K562 (cell line): ENCODE data around the gene BCL11A. TPM values are rescaled to one million over a fixed set of nuclear protein-coding genes. Genes with fewer than 3 reads are reported as not detected.

Source experiments
- ATAC-seq: fragments of 200-7000 bp; cut with Tn5 transposase; 3 replicates; pipeline ENCODE4 v1.9.1; 2020; ENCODE audit warnings: moderate library complexity
- BruUV-seq: library from RNA; stranded (reverse); fragments of 400-500 nt; replicated peaks from 2 replicates; lab custom pipeline; 2021; lab: Mats Ljungman, UMichigan
- CTCF ChIA-PET: fragments of 300-600 bp; formaldehyde crosslinking; extraction: SDS; loops from one replicate; lab custom pipeline; 2021; ENCODE audit warnings: low intra/inter-chr PET ratio; lab: Yijun Ruan, JAX
- POLR2A ChIA-PET: fragments of 300-600, 350-650 bp; sonication (Branson Sonifier 250); formaldehyde crosslinking; extraction: SDS; loops from one replicate; lab custom pipeline; 2021; ENCODE audit warnings: antibody characterized with exemption, inconsistent platforms; lab: Yijun Ruan, JAX
- DNase-seq, 4 experiments: peaks; one replicate each; pipeline versions ENCODE4 v3.0.0 to v3.0.0-alpha.2; 2011 to 2018; ENCODE audit warnings: low spot score in 3 of 4, mixed read lengths in 3 of 4; ENCODE audit errors: extremely low read depth in 1 of 4
- FAIRE-seq: peaks from 2 replicates; lab custom pipeline; 2011; peaks lifted over from hg19 to GRCh38; lab: Jason Lieb, UNC
- H2AFZ ChIP-seq: 2 replicates; pipeline ENCODE4 v1.6.0; 2011; ENCODE audit warnings: low read depth, low read length, control low read depth, inconsistent platforms
- H3K27ac ChIP-seq: fragments of 200-600 bp; 3 replicates; pipeline ENCODE4 v1.8.0; 2011; ENCODE audit warnings: low read depth, mild to moderate bottlenecking, control low read depth, inconsistent platforms, low read length, moderate library complexity, mixed read lengths; ENCODE audit errors: extremely low read depth
- H3K27me3 ChIP-seq, 2 experiments: fragments of 300-600 bp in 1 of 2; 2 replicates in 1 of 2; 3 replicates in 1 of 2; pipeline versions ENCODE4 v1.6.0 to v1.8.0; 2011; ENCODE audit warnings: inconsistent platforms in 2 of 2, low read length in 2 of 2, mild to moderate bottlenecking in 1 of 2, mixed read lengths in 1 of 2, moderate library complexity in 1 of 2; ENCODE audit not compliant: control insufficient read depth in 2 of 2, insufficient read depth in 2 of 2
- H3K36me3 ChIP-seq: fragments of 300-600 bp; 3 replicates; pipeline ENCODE4 v1.8.0; 2011; ENCODE audit warnings: mild to moderate bottlenecking, low read length, inconsistent platforms; ENCODE audit not compliant: control insufficient read depth, insufficient read depth
- H3K4me1 ChIP-seq, 2 experiments: fragments of 200-600 bp in 1 of 2; replicated peaks in 1 of 2; 2 replicates in 1 of 2; 3 replicates in 1 of 2; pipeline versions ENCODE4 v1.5.1 to v1.8.0; 2011; ENCODE audit warnings: inconsistent platforms in 2 of 2, low read length in 2 of 2, mild to moderate bottlenecking in 1 of 2, mixed read lengths in 1 of 2, moderate library complexity in 1 of 2; ENCODE audit not compliant: control insufficient read depth in 2 of 2, insufficient read depth in 2 of 2
- H3K4me2 ChIP-seq: 2 replicates; pipeline ENCODE4 v1.6.1; 2011; ENCODE audit warnings: low read length, control low read depth, inconsistent platforms, mixed read lengths; ENCODE audit not compliant: insufficient read depth
- H3K4me3 ChIP-seq: fragments of 200-600 bp; sonication (generic), shearing (Covaris generic); 2 replicates; pipeline ENCODE4 v1.5.1; 2016; ENCODE audit warnings: control low read depth, inconsistent platforms
- H3K79me2 ChIP-seq: fragments of 200-600 bp; 3 replicates; pipeline ENCODE4 v1.8.0; 2011; ENCODE audit warnings: low read length, inconsistent platforms; ENCODE audit not compliant: control insufficient read depth, insufficient read depth
- H3K9ac ChIP-seq, 2 experiments: 2 replicates each; pipeline versions ENCODE4 v1.6.0 to v1.6.1; 2011; ENCODE audit warnings: low read depth in 2 of 2, low read length in 2 of 2, control low read depth in 1 of 2, inconsistent platforms in 1 of 2, mild to moderate bottlenecking in 1 of 2, mixed read lengths in 1 of 2; ENCODE audit not compliant: insufficient read depth in 1 of 2
- H3K9me1 ChIP-seq: one replicate; pipeline ENCODE4 v1.6.0; 2011; ENCODE audit warnings: inconsistent platforms, mild to moderate bottlenecking, low read length, moderate library complexity; ENCODE audit not compliant: control insufficient read depth, insufficient read depth
- H3K9me3 ChIP-seq: replicated peaks from 2 replicates; pipeline ENCODE4 v1.5.1; 2011; ENCODE audit warnings: low read depth, low read length, inconsistent platforms; ENCODE audit not compliant: control insufficient read depth, insufficient read depth
- H4K20me1 ChIP-seq: replicated peaks from 2 replicates; pipeline ENCODE4 v1.6.1; 2011; ENCODE audit warnings: low read length, inconsistent platforms, mixed read lengths; ENCODE audit not compliant: control insufficient read depth, insufficient read depth
- CTCF ChIP-seq, 3 experiments: IDR thresholded peaks in 2 of 3; conservative IDR thresholded peaks in 1 of 3; 2 replicates each; pipeline ENCODE4 v1.5.1; 2011 to 2012; ENCODE audit warnings: low read length in 3 of 3, mild to moderate bottlenecking in 3 of 3, control low read depth in 2 of 3, improper control_type of control experiment in 1 of 3, inconsistent platforms in 1 of 3, low read depth in 1 of 3, mixed read lengths in 1 of 3, moderate library complexity in 1 of 3; ENCODE audit not compliant: insufficient read depth in 2 of 3
- ETV1 ChIP-seq: fragments of 450-650 bp; conservative IDR thresholded peaks from 2 replicates; pipeline ENCODE4 v1.6.1; 2016; ENCODE audit warnings: missing genetic modification characterization, control low read depth, low read depth, missing compliant biosample characterization
- NR2F6 ChIP-seq: fragments of 450-650 bp; formaldehyde crosslinking; IDR thresholded peaks from 2 replicates; pipeline ENCODE4 v1.4.0; 2020; ENCODE audit warnings: mild to moderate bottlenecking
- NRF1 ChIP-seq, 2 experiments: fragments of 450-650 bp; IDR thresholded peaks in 1 of 2; conservative IDR thresholded peaks in 1 of 2; 2 replicates each; pipeline ENCODE4 v1.6.1; 2014; ENCODE audit warnings: mild to moderate bottlenecking in 2 of 2
- RCOR1 ChIP-seq, 2 experiments: IDR thresholded peaks; 2 replicates each; pipeline ENCODE4 v1.6.1; 2012; ENCODE audit warnings: low read depth in 2 of 2, low read length in 2 of 2, borderline replicate concordance in 1 of 2, improper control_type of control experiment in 1 of 2
- SPI1 ChIP-seq: IDR thresholded peaks from 2 replicates; pipeline ENCODE4 v1.6.1; 2011; ENCODE audit warnings: low read depth, low read length, control low read depth, borderline replicate concordance
- ZBTB7A ChIP-seq: IDR thresholded peaks from 2 replicates; pipeline ENCODE4 v1.6.1; 2011; ENCODE audit warnings: low read depth, mild to moderate bottlenecking, low read length, moderate library complexity, borderline replicate concordance; ENCODE audit not compliant: control insufficient read depth
- WGBS: fragments of 100-300 bp; shearing (Covaris generic); methylation state at CpG from one replicate; pipeline ENCODE4 v1.1.6; 2016; ENCODE audit warnings: low coverage, mixed read lengths; ENCODE audit not compliant: insufficient coverage; ENCODE audit errors: missing lambda C conversion rate; 5-methylcytosine and 5-hydroxymethylcytosine counted together
- in situ Hi-C: fragments of 300-500 bp; cut with MboI; formaldehyde crosslinking; loops from 4 replicates; pipeline ENCODE4 v1.15.0; 2018; ENCODE audit warnings: inconsistent platforms, mixed read lengths
- intact Hi-C: fragments of 100-400 bp; cut with micrococcal nuclease; formaldehyde crosslinking; loops from 2 replicates; pipeline ENCODE4 v1.14.2; 2022
- polyA plus RNA-seq, 8 experiments: library from polyadenylated mRNA; depleted of rRNA in 4 of 8; stranded (reverse) in 5 of 8; unstranded in 3 of 8; fragments of >200 nt; fragmentation: Nextera tagmentation in 2 of 8; fragmentation: Illumina TruSeq in 1 of 8; extraction: Ambion mirVana in 2 of 8; extraction: Trizol in 1 of 8; gene quantifications; 2 replicates each; pipeline versions ENCODE4 v1.2.1 to v1.2.3, GENCODE V29; 2011 to 2014; ENCODE audit warnings: inconsistent platforms in 1 of 8, missing spikeins in 1 of 8
- total RNA-seq, 7 experiments: library from RNA; depleted of rRNA in 6 of 7; stranded (reverse); fragments of >200 nt in 6 of 7; fragmentation: Illumina TruSeq in 2 of 7; extraction: Trizol in 2 of 7; gene quantifications; 2 replicates each; pipeline versions ENCODE4 v1.2.1 to v1.2.3, GENCODE V29; 2011 to 2021; ENCODE audit warnings: low replicate concordance in 1 of 7
- TF ChIP-seq, protein P1 (sequence below): sonication (generic); formaldehyde crosslinking; IDR thresholded peaks from 2 replicates; pipeline ENCODE4 v1.8.1; 2022; ENCODE audit warnings: missing genetic modification reagents

Gene BCL11A
- total and polyA plus RNA-seq, 9 of the 15 experiments (the other 6 are each of a cell fraction or from before 2014, with no cell fraction given) = 0.13 TPM; not detected in 8

- no peak for TF ChIP-seq RCOR1 (IDR thresholded peaks at IDR 0.05; ENCODE audit: borderline replicate concordance in 1 of 2, low read depth in 2 of 2, low read length in 2 of 2)
These were observed 113.2 kb downstream of the BCL11A start (continued) for GRCh38 chr2:60440079-60440766.

DNA sequence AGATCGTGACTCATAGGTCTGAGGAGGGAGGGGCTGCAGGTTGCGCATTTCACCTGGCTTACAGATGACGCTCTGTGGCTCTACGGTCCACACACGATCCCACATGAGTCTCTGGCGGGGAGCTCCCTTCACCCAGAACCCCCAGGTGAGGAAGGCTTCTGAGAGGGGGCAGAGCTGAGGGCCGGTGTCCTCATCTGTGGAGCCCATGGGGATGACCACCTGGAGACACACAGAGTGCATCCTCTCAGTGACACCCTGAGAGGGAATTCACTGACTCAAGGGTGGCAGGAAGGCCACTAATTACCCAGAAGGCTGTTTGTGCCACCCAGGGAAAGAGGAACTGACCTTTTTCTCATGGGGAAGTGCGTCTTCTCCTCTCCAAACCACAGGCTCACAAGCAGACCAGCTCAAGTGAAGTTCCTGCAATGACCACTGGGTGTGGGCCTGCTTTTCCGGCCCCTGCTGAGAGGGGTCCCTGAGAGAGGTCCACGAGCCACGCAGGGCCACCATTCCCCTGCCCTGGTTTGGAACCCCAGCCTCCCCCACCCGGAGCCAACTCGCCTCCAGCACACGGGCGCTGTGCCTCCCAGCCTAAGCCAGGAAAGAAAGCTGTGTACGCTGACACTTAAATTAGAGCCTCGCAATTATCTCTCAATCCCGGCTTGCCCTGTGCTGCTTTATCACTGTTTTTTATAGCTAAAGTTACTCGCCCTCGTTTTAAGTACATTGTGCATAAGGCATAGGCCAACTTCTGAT lies 114.1 kb downstream of the BCL11A start:
- no peak overlapping the region for H3K4me2 ChIP-seq
- in situ Hi-C loops = no loop called here
- H3K36me3 ChIP-seq = no peaks in the 10 kb centered on the region
- H3K27me3 ChIP-seq = no peaks in the 10 kb centered on the region; a peak in 1 of 5 replicates
- no peaks in the 10 kb centered on the region for H3K9me1 ChIP-seq
- FAIRE-seq (no peak), DNase-seq (peak; percentile 13 to 27 (median 24)), ATAC-seq (peak; percentile 89)
- no TSS peak for BruUV-seq
- H4K20me1 ChIP-seq = peaks cover 4% of the 10 kb centered on the region; the same call in 1 of the 2 replicates
- H2AFZ ChIP-seq = peak overlapping the region; percentile 32; the same call in 1 of the 2 replicates
- H3K4me3 ChIP-seq = no peak overlapping the region
- 0 out of 4 replicates have a peak overlapping the region, but pooled peaks of 1 of the 2 experiments have one; percentile 17 for H3K9ac ChIP-seq
- peaks cover 0 to 3% of the 10 kb centered on the region in 2 experiments; a peak in 2 of 5 replicates for H3K4me1 ChIP-seq
- H3K9me3 ChIP-seq = no peaks in the 10 kb centered on the region
- CTCF ChIA-PET = interaction anchor here (0.6 kb wide), 1 partner anchor 34 kb away, joined by 6 read pairs; no protein-coding TSS in a partner anchor
- H3K27ac ChIP-seq = no peak overlapping the region
- TF ChIP-seq NR2F6 (CRISPR knock-in tag) (no peak), ZBTB7A (0 out of 2 replicates have a peak, but pooled peaks have one; percentile 31), SPI1 (peak; percentile 95), CTCF (IDR thresholded peaks at IDR 0.05 in 2 of 3, conservative IDR thresholded peaks at IDR 0.05 in 1 of 3; ENCODE audit: insufficient read depth in 2 of 3, low read depth in 1 of 3, low read length in 3 of 3) (peak; percentile 19 to 45 (median 38); a peak in 3 of 6 replicates), ETV1 (0 out of 2 replicates have a peak, but pooled peaks have one; percentile 35), NRF1 (conservative IDR thresholded peaks at IDR 0.05 in 1 of 2, IDR thresholded peaks at IDR 0.05 in 1 of 2) (no peak)
- TF ChIP-seq, protein P1, sequence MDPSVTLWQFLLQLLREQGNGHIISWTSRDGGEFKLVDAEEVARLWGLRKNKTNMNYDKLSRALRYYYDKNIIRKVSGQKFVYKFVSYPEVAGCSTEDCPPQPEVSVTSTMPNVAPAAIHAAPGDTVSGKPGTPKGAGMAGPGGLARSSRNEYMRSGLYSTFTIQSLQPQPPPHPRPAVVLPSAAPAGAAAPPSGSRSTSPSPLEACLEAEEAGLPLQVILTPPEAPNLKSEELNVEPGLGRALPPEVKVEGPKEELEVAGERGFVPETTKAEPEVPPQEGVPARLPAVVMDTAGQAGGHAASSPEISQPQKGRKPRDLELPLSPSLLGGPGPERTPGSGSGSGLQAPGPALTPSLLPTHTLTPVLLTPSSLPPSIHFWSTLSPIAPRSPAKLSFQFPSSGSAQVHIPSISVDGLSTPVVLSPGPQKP (CRISPR knock-in tag) = no peak
- 2% methylated on average over 16 of the region's 20 CpGs for WGBS
- no peaks in the 10 kb centered on the region for H3K79me2 ChIP-seq
- POLR2A ChIA-PET = interaction anchor here (0.5 to 1.4 kb wide), 3 partner anchors 9 to 117 kb away, joined by 3 to 5 read pairs (median 3); no protein-coding TSS in a partner anchor
- intact Hi-C loops = no loop called here
